ENCODE data around the gene GPR156.
"Not testable (repeated sequence)": the region's sequence is repeated elsewhere in the genome, so short reads cannot be mapped to it uniquely, and the experiment has no call there.

GPR156 gene

DNA sequence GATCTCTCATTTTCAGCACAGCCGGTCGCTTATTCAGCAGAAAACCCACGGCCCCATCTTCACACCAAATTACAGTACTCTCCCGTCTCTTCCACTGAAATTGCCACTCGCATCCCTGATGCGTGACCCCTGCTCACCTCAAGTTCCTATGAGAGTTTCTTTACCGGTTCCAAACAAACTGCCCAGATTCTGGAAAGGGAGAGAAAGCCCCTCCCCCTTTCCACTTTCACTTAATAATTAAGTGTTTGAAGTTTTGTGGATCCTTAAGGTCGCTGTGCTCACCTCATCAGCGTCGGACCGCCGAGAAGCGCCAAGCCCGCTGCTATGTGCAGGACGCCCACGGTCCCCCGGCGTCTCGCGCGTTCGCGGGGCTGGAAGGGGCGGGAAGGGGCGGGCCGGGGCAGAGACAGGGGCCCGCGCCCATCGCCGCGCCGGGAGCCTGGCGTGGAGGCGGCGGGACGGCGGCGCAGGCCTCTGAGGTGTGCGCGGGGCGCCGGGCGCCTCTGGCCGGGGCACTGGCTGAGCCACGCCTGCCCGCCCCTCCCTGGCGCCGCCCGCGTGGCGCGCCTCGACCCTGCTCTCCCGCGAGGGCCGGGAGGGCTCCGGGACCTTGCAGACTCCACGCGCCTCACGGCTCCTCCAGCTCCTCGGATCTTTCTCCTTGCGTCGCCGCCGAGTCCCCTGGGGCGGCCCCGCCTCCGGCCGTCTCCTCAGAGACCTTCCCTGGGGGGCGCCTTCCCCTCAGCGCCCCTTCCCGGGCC lies at the start of gene GPR156:
GPR156 (minus strand) TSS at position 476 of the 761 bp plus-strand sequence. CDS start 41,124 bp downstream, outside the sequence.
- no peak for FAIRE-seq

DNA sequence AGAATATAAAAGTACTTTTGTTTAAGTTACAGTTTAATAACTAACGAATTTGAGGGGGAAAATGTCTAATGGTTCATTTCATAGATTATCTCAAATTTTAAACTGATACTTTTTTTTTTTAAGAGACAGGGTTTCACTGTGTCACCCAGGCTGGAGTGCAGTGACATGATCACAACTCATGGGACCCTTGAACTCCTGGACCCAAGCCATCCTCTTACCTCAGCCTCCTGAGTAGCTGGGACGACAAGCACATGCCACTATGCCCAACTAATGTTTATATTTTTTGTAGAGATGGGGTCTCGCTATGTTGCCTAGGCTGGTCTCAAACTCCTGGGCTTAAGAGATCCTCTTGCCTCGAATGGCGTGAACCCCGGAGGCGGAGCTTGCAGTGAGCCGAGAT lies 47.6 kb upstream of the GPR156 start:
- FAIRE-seq: no peak

DNA sequence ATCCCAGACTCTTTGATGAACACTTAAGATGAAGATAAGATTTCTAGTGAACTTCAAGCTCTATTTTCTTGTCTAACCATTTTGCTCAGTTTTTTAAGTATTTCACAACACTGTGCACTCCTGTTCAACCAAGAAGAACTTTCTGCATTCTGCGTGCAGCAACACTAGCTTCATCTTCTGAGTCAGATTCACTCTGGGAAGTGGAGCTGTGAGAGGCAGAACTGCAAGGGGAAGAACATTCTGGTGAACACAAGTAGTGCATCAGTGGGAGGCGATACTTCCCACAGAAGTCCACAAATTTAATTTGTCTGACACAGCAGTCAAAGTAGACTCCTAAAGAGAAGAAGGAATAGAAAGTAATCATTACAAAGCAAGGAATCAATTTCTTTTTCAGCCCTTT lies 46.1 kb upstream of the GPR156 start:
- FAIRE-seq: no peak

DNA sequence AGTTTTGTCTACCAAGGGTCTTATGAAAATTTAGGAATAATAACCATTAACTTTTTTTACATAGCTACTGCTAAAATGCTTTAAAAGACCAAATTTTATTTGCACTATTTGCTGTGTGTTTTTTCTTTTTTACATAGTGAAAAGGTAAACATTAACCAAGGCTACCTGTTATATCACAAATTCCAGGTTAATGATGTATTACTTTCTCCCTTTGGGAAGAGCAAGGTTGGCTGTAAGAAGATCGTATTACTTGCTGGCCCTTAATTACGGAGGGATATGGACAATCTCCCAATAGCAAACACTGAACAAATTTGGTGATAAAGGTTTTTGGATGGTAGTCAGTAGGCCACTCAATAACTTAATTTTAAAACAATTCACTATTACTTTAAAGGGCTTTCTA lies 41.8 kb upstream of the GPR156 start:
- no peak for FAIRE-seq

DNA sequence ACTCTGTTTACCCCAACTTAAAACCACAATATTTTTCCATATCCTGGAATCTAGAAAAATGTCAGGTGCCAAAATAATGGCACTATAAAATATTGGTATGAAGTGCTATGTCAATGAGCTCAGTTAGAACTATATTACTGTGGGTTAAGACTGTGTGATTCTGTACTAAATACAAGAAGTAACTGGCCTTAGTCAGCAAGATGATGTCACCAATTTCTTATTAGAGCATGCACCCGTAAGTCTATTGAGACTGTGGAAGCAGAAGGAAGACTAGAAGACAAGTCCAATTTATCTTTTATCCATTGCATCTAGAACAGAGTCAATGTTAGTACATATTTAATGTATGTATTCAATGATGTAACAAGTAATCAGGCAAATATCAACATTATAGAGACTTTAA lies 39.2 kb upstream of the GPR156 start:
- FAIRE-seq: no peak

DNA sequence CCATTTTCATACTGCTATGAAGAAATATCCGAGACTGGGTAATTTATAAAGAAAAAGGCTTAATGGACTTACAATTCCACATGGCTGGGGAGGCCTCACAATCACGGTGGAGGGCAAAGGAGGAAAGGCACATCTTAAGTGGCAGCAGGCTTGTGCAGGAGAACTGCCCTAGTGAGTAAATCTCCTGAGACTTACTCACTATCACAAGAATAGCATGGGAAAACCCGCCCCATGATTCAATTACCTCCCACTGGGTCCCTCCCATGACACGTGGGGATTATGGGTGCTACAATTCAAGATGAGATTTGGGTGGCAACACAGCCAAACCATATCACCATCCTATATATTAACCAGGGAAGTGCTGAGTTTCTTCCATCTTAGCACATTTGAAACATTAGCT lies 38.7 kb upstream of the GPR156 start:
- not testable (repeated sequence) for FAIRE-seq

DNA sequence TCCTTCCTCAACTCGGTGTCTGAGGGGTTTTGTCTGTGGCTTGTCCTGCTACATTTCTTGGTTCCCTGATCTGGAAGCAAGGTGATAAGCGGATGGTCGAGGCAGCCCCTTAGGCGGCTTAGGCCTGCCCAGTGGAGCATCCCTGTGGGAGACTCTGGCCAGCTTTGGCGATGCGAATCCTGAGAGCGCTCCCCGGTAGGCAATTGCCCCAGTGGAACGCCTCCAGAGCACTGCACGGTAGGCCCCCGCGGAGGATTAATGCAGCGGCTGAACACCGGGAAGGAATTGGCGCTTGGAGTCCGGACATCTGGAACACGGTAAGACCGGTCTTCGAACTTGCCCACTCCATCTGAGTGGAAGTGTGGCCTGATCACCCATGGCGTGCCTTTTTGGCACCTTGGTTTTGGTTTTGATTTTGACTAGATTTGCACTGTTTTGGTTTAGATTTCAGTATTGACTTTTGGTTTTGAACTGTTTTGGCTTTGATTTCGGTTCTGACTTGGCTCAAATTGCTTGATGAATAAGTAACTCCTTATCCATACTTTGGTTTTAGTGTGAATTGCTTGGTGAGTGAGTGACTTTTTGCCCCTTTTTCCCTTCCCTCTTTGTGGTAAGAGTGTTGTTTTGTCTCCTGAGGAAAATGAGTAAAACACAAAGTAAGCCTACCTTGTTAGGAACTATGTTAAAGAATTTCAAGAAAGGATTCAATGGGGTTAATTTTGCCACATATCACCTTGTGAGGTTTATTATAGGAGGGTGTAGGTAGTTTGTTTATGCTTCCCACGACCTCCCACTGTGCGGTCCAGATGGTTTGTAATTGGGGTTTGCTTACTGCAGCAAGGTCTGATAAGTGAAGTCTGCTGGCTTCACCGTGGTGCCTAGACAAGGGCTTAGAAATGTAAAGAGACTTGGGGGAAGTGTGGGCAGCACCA lies 27.1 kb upstream of the GPR156 start:
- FAIRE-seq: no peak

DNA sequence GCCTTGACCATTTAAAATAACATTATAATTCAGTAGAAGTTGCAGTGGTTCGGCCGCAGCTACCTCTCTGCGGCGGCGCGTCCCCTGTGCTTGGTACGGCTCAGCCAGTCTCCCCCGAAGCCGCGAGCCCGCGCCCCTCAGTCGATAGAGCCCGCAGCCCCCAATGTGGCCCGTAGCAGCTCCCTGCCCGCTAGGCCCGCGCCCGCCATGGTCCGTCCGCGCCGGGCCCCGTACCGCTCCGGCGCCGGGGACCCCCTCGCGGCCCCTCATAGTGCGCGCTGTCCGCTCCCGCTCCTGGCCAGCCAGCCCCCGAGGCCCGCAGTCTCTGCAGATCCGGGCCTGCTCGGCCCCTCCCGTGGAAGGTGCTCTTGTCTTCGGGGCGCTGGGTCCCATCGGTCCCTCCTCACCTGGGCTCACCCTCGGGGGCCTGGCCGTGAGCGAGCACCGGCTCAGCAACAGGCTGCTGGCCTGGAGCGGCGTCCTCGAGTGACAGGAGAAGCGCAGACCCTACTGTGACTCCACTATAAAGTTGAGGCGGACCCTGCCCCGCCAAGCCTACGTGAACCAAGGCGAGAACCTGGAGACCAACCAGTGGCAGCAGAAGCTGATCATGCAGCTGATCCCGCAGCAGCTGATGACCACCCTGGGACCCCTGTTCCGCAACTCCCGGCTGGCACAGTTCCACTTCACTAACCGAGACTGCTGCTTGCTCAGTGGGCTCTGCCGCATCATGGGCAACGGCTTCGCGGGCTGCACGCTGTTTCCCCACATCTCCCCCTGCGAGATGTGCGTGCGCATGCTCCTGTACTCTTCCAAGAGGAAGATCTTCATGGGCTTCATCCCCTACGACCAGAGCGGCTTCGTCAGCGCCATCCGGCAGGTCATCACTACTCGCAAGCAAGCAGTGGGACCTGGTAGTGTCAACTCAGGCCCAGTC lies 21.8 kb upstream of the GPR156 start:
- FAIRE-seq: no peak

DNA sequence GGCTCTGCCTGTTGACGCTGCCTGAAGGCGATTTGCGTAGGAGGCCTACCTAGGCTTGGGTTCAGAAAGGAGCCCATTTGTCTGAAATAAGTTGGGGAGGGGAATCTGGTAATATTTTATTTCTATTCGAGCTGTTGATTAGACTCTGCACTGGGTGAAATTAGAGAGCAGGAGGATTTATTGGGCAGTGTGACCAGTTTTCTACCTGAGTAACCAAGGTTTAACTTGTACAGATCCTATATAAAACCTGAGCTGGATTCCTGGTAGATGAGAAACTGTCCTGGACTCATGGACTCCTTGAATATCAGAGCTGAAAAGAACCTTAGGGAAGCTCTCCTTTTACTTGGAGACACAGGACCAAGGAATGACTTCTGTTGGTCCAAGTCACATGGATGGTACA lies 19.6 kb upstream of the GPR156 start:
- FAIRE-seq: no peak

DNA sequence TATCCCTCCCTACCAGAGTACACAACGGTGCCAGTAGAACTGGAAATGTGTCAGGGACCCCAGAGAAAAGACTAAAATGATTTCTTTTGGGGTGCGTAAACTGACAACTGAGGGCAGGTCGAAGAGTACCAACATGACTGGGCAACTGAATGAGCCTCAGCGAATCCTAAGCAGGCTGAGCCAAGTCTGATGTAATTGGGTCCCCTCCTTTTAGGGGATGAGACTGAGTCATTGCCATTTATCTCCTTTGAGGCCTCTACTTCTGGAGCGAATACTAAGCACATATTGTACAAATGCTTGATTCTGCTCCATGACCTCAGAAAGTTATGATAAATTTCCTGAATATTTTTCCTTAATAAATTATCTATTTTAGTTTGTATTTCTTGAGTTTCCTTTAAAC lies 17.3 kb upstream of the GPR156 start:
- FAIRE-seq: no peak

DNA sequence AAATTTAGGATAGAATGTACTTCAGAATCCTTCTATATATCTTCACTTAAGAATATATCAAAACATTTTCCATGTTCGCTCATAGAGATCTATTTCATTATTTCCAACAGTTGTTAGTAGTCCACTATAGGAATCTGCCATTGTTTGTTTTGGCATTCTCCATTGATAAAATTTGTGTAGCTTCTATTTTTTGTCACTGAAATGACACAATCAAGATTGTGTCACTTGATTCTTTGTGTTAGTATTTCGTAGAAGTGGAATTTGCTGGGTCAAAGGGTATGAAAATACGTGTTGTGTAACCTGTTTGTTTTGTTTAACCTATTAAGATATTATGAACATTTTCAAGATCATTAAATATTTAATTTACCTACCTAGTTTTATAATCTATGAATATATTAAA lies 15.9 kb upstream of the GPR156 start:
- peak; percentile 80 for FAIRE-seq

DNA sequence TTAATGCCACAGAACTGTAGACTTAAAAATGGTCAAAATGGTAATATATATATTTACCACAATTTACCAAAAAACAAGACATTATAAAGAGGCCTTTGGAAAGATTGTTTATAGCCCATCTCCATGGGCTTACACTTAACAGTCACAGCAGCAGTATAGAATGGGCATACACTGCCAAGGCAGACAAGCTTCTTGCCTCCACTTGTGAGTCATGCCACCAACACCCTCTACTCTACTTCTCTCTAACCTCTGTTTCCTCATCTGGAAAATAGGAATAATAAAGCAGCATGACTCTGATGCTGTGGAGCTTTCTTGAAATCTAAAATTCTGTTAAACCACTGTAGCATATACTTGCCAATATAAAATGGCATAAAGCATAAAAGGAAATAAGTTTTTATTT lies 14.4 kb upstream of the GPR156 start:
- no peak for FAIRE-seq

DNA sequence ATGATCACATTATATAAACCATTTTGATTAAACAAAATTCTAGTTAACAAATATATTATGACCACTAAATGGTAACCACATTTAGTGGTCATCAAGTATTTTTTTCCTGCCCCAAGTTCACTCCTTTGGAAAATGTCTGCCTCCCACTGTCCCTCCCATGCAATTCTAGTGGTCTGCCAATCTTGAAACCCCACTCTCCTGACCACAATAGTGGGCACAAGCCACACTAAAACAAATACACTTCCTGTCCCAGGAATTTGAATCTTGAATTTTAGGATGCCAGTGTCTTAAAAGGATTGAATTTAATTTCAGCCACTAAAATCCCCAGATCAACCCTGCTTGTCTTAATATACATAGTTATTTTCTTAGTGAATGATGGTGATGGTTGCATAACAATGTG lies 14.0 kb upstream of the GPR156 start:
- FAIRE-seq: no peak

DNA sequence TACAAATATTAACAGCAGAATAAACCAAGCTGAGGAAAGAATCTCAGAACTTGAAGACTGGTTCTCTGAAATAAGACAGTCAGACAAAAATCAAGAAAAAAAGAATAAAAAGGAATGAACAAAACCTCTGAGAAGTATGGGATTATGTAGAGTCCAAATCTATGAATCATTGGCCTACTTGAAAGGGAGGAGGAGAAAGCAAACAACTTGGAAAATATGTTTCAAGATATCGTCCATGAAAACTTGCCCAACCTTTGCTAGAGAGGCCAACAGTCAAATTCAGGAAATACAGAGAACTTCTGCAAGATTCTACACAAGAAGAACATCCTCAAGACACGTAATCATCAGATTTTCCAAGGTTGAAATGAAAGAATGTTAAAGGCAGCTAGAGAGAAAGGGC lies 6.5 kb upstream of the GPR156 start:
- FAIRE-seq: not testable (repeated sequence)

DNA sequence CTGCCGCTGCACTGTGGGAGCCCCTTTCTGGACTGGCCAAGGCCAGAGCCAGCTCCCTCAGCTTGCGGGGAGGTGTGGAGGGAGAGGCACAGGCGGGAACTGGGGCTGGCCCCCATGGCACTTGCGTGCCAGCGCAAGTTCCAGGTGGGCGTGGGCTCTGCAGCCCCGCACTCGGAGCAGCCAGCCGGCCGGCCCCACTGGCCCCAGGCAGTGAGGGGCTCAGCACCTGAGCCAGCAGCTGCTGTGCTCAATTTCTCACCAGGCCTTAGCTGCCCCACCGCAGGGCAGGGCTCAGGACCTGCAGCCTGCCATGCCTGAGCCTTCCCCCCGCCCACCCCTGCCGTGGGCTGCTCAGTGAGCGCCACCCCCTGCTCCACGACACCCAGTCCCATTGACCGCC lies 4.6 kb upstream of the GPR156 start:
- no peak for FAIRE-seq

DNA sequence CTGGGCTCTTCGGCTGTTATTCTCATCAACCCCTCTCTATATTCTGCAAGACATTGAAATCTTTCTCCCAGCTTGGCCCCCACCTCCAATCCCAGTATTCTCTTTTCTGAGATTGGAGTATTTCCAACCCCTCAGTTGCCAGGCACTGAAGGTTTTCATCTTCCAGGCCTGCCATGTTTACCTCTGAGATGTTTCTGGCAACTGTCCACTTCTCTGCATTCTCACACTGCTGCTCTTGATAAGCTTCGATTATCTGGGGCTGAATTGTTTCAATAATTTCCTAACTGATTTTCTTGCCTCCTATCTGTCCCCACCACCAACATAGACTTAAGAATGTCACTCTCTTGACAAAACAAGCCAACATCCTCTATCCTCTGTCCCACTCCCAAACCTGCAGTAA lies 1.4 kb upstream of the GPR156 start:
- FAIRE-seq: no peak

DNA sequence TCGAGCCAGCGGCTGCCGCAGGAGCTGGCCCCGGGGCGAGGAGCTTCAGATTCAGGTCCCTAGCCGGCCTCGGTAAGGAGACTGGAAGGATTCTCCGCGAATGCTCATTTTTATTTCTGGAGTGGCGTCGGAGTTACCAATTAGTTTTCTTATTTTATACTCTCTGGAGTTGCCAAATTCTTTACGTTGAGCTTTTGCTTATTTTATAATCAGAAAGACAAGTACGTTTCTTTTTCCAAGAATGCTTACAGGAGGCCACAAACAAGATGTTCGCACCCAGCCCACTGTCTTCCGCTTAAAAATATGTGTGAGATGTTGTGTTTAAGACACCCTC lies 453 bp upstream of the GPR156 start:
- no peak for FAIRE-seq

DNA sequence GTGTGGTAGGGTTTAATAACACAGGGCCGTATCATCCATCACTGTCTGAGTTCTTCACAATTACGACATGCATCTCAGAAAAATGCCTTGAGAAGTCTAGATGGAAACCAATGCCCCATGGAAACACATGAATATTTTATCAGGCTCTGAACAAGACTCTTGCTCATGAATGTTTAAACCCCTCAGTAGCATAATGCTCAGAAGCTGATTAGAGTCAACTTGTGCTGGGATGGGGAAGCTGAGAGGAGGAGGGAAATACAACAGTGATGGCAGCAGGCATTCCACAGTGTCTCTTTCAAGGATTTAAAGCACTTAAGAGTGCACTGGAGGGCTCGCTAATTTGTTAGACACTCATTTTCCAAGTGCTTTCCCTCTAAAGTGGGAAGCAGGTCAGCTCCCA lies 3.8 kb downstream of the GPR156 start:
- no peak for FAIRE-seq

DNA sequence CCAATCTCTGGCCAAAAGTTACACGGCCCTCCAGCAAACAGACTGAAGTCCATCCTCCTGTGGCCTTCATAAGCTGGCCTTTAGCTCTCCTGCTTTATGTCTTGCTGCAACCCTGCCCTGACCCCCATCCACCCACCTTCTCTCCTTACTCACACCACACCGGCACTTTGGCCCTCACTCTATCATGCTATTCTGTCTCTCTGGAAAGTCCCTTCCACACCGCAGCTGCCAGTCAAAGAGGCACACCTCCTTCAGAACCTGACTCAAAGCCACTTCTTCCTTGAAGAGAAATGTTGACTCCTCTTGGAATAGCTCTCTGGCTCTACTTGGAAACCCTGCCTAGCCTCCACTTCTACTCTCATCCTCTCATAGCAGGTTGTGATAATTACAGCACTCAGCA lies 4.5 kb downstream of the GPR156 start:
- no peak for FAIRE-seq

DNA sequence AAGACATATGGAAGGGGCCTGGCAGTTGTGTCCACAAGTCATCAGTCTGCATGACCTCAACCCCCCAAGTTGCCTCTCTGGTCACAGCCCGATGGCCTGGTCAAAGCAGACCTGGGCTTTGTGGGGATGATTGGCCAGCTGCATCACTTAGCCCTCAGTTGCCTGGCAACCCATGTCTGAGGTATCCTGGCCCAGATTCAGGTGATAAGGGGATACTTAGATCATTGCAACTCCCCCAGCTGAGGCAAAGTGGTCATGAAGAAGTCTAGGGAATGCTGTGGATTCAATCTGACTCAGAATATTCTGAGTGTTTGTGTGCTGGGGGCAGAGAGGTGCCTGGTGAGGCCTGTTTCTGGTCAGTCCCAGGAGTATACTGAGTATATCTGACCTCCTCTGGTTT lies 5.0 kb downstream of the GPR156 start:
- no peak for FAIRE-seq

DNA sequence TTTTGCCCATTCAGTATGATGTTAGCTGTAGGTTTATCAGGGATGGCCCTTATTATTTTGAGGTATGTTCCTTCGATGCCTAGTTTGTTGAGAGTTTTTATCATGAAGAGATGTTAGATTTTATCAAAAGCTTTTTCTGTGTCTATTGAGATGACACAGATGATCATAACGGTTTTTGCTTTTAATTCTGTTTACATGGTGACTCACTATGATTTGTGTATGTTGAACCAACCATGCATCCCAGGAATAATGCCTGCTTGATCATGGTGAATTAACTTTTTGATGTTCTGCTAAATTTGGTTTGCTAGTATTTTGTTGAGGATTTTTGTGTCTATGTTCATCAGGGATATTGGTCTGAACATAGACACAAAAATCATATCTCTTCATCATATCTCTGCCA lies 8.3 kb downstream of the GPR156 start:
- no peak for FAIRE-seq

DNA sequence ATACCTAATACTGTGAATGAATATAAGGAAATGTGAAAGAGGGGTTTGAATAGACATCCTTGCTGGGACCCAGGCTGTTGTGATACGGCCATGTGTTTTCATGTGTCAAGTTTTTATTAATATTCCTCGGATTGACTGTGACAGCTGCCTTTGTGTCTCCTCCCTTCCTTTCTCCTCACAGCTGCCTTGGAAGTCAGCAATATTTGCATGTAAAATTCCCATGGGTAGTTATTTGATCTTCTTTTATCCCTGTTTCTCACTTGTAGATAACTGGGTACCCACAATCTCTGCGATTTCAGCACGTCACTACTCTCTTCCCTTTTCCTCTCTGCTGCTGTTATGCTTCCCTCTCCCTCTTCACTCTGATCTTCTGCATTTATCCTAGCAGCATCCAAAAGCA lies 9.4 kb downstream of the GPR156 start:
- no peak for FAIRE-seq

DNA sequence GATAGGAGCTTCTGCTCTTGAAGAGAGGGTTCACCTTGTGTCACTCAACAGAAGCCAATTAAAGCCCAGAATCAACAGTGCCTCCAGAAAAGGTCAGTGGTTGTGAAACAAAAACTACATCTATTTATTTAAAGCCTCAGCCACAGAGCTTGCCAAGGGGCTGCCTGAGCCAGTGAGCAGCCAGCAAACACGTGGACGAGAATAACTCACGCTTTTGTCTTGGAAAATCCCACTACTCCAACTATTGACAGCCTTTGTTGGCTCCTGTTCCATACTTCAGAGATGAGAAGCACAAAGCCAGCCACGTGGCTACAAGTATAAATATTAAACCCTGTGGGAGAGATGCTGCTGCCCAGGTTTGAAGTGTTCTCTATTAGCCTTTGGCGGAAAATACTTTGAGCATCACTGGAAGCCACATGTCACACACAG lies 10.3 kb downstream of the GPR156 start:
- no peak for FAIRE-seq

Data from A204.1 (cell line).